NCI-H1105 (cell line): ENCODE measurements around the gene TUBA4B.

Experiments
- DNase-seq: peaks from one replicate; lab custom pipeline; 2025; lab: John Stamatoyannopoulos, UW

The TUBA4B gene

GRCh38 chr2:219218732-219219701, 34.0 kb upstream of the TUBA4B start, which contains the start of gene ABCB6:
TSS of gene ABCB6 (minus strand) at chr2:219218958. CDS start at chr2:219218673, 285 bp downstream.
- peak; percentile 94 for DNase-seq

GRCh38 chr2:219219784-219220532, 33.1 kb upstream of the TUBA4B start:
- no peak for DNase-seq

GRCh38 chr2:219220652-219221402, 32.2 kb upstream of the TUBA4B start:
- no peak for DNase-seq

- DNase-seq: no peak
Observed at GRCh38 chr2:219221957-219222518, 31.0 kb upstream of the TUBA4B start.

- no peak for DNase-seq
Observed at GRCh38 chr2:219223831-219224610, 29.0 kb upstream of the TUBA4B start.

- no peak for DNase-seq
Observed at GRCh38 chr2:219225350-219225749, 27.7 kb upstream of the TUBA4B start.

- no peak for DNase-seq
Observed at GRCh38 chr2:219228041-219228910, 24.8 kb upstream of the TUBA4B start.

- no peak for DNase-seq
Observed at GRCh38 chr2:219228911-219229304, 24.1 kb upstream of the TUBA4B start.

- peak; percentile 94 for DNase-seq
Observed at GRCh38 chr2:219229305-219230058, 23.6 kb upstream of the TUBA4B start, which contains the start of the genes ANKZF1 and ATG9A. TSS of gene ANKZF1 (plus strand) at chr2:219229806. CDS start at chr2:219230258, 452 bp downstream. TSS of gene ATG9A (minus strand) at chr2:219229636. CDS start at chr2:219228024, 1,612 bp downstream.

- no peak for DNase-seq
Observed at GRCh38 chr2:219230059-219230540, 22.9 kb upstream of the TUBA4B start.

GRCh38 chr2:219234331-219234730, 18.7 kb upstream of the TUBA4B start:
- DNase-seq: no peak

- DNase-seq: no peak
Observed at GRCh38 chr2:219243291-219243761, 9.7 kb upstream of the TUBA4B start.

- DNase-seq: no peak
Observed at GRCh38 chr2:219244789-219245147, 8.3 kb upstream of the TUBA4B start.

- DNase-seq: peak; percentile 66
Observed at GRCh38 chr2:219245148-219245898, 7.7 kb upstream of the TUBA4B start, which contains the start of the genes GLB1L and STK16. TSS of gene GLB1L (minus strand) at chr2:219245444. CDS start at chr2:219243573, 1,871 bp downstream. TSS of gene STK16 (plus strand) at chr2:219245479. CDS start at chr2:219246000, 521 bp downstream.

GRCh38 chr2:219245899-219246230, 7.2 kb upstream of the TUBA4B start:
- no peak for DNase-seq

GRCh38 chr2:219246559-219246958, 6.5 kb upstream of the TUBA4B start:
- no peak for DNase-seq

- no peak for DNase-seq
Observed at GRCh38 chr2:219247678-219248642, 5.1 kb upstream of the TUBA4B start.
